Stimulated activated CD4-positive, alpha-beta T cell treated with anti-CD3 and anti-CD28 coated beads, Interleukin-1b, Interleukin-23, amount 100 ng/mL, for 24 hours (primary cell): Measurements from ENCODE around the gene NSMCE1.
"Not testable (repeated sequence)": the region's sequence is repeated elsewhere in the genome, so short reads cannot be mapped to it uniquely, and the experiment has no call there.

Experiments
- DNase-seq, 4 experiments: peaks; one replicate each; pipeline ENCODE4 v3.0.0-alpha.2; 2020; ENCODE audit warnings: low read depth in 4 of 4, low spot score in 1 of 4

Gene NSMCE1

DNA sequence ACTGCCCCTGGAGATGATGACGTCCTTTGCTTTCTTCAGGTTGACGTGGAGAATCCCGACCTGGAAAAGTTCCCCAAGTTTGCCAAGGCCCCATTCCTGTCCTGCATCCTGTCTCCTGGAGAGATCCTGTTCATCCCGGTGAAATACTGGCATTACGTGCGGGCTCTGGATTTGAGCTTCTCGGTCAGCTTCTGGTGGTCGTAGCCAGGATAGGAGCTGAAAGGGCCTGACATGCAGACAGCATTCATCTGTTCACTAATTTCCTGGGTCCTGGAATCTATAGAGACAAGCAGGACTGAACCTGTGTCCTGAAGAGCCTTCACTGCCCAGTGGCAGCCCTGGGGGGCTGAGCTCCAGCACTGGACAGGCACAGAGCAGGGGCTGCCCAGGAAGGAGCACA is 48.0 kb downstream of the NSMCE1 start:
- no peak for DNase-seq

DNA sequence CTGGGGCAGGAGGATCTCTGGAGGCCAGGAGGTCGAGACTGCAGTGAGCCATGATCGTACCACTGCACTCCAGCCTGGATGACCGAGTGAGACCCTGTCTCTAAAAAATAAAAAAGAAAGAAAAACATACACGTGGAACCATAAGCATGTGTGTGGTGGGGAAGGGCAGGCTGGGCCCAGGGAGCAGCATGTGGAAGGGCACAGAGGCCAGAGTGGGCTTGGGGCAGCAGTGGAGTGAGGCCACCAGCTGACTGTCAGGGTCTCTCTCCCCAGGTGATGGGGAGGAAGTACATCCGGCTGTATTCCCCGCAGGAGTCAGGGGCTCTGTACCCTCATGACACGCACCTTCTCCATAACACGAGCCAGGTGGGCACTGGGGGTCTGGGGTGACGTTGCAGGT is 48.5 kb downstream of the NSMCE1 start:
- DNase-seq, result no peak

DNA sequence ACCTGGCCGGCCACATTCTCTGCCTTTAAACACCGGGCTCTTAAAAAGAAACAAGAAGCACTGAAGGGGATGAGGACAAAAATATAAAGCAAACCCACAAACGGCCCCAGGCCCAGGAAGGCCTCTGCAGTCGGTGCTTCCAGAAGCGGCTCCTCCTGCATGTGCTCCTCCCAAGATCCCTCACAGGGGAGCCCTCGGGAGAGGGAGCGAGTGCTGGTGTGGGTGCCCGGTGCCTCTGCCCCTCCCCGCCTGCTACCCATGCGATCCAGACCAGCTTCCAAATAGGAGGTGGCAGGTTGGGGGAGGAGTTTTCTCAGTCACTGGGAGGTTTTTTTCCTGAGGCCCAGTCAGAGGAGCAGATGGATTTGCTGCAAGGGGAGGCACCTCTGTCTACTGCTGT is 49.4 kb downstream of the NSMCE1 start:
- no peak for DNase-seq

DNA sequence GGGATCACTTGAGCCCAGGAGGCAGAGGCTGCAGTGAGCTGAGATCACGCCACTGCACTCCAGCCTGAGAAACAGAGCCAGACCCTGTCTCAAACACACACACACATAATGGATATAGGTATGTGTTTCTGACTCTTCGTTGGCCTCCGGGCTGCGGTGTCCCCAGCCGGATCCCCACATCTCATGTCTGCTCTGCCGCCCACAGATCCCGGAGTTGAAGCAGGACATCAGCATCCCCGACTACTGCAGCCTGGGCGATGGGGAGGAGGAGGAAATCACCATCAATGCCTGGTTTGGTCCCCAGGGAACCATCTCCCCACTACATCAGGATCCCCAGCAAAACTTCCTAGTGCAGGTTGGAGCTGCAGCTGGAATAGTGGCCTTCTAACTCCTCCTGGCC is 49.8 kb downstream of the NSMCE1 start:
- DNase-seq, result no peak

DNA sequence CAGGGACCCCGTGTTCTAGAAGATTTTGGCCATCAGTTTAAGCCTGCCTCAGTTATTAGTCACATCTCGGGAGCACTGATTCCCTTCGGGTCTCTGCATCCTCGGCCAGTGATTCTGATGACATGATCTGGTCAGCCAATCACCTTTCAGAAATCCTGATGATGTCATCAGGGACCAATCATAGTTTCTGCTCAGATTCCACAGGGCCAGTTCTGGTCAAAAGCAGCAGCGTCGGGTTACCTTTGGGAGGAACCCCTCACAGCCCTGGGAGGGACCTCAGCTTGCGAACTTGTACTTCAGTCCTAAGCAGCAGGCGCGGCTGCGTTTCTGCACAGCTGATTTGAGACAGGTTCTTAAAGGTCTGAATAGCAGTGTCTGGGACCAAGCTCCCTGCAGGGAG is 51.3 kb downstream of the NSMCE1 start:
- no peak for DNase-seq

DNA sequence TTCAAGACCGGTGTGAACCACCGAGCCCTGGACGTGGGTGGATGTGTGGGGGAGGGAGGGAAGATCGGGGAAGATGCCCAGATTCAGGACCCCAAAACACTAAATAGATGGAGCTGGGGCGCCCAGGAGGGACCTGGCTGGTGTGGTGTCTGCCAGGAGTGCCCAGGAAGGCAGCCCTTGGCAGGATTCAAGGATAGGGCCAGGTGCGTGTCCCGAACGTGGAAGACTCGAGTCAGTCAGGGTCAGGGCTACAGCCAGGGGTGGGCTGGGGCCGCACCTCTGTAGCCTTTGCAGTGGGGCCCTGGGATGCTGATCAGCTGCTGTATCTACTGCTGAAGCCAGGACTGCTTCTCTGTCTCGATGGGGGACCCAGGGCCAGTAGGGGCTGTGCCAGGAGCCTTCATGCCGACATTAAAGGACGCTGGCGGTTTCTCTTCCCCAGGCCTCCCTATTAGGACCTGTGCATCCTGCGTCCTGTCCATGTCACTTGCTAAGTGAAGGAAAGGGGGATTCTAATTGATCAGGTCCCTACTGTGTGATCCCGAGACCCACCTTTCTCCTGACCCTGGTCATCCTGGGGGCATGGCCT is 52.2 kb downstream of the NSMCE1 start:
- no peak for DNase-seq

DNA sequence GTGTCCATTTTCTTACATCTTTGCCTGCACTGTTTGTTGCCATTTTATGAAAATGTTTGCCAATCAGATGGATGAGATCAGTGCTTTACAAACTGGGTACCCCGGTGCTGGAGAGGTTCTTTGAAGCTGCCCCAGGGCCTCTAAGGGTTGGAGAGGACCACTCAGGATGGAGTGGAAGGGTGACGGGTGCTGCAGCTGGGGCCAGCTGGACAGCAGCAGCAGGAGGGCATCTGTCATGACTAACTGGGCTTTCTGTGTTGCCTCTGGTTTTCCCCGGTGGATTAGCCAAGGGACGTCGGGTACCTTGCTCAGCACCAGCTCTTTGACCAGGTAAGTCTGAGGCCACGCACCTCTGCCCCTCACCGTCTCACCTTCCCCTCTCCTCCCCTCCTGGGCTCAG is 52.9 kb downstream of the NSMCE1 start:
- DNase-seq, result no peak

DNA sequence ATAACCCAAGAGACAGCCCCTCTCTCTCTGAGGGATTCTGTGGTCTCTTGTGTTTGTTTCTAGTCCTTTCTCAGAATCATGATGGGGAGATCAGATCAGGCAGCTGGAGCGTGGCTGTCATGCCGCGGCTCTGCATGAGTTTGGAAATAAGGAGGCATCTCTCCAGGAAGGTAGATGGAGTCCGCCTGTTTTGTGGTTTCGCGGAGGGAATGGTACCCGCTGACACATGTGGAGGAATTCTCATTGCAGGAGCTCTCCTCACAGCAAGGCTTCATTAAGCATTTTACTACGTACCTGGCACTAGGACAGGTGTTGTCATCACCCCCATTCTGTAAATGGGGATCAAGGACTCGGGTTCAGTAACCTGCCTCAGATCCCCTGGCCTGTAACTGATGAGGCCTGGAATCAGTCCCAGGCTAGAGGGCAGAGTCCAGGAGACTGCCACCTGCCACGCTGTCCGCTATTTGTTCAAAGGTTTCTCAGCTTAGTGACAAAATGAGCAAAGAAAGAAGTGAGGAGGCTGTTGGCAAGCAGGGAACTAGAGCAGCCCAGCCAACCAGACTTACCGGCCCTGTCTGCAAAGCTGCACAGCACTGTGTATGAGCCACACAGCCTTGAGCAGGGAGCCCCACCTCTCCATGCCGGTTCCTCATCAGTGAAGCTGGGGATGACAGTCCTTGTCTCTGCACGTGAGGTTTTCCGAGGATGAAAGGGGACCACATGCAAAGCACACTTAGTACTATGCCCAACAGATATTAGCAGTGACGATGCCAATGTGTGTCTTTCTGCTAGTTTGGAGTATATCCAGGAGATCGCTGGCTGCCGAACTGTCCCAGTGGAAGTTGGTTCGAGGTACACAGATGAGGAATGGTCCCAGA is 54.2 kb downstream of the NSMCE1 start:
- no peak for DNase-seq

DNA sequence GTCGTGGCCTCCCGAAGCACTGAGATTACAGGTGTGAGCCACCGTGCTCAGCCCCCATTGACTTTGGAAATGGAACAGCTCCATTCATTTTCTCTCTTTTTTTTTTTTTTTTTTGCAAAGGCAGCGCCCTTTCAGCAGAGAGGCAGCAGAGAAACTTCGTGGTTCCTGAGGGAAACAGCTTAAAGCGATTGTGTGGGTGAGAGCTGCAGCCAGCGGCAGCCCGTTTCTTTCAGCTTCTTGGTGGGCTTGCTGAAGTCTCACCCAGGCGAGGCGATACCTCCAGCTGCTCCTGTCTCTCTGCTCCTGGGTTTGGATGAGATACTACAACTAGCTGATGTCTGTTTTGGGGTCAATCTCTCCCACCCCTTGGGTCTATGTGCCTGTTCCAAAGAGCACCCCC is 57.5 kb downstream of the NSMCE1 start:
- no peak for DNase-seq

DNA sequence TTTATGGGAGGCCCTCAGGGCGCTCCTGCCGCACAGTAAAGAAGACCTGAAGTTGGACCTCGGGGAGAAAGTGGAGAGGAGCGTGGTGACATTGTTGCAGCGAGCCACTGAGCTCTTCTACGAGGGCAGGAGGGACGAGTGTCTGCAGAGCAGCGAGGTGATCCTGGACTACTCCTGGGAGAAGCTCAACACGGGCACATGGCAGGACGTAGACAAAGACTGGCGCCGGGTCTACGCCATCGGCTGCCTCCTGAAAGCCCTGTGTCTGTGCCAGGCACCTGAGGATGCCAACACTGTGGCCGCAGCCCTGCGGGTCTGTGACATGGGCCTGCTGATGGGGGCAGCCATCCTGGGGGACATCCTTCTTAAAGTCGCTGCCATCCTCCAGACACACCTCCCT is 58.4 kb downstream of the NSMCE1 start:
- DNase-seq, result no peak

DNA sequence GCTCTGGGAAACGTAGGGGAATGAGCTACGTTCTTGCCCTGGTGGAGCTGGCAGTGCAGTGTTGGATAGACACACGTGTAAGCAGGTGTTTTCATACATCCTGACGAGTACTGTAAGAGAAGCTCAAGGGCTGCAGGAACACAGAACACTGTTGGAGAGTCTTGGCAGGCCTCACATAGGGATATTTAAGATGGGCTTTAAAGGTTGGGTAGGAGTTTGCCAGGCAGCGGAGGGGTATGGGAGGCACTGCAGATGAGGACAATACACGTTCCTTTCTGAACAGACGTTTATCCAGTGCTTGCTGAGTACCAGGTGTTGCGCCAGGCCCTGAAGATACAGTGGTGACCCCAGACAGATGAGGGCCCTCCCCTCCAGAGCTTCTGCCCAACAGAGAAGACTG is 59.0 kb downstream of the NSMCE1 start:
- no peak for DNase-seq

DNA sequence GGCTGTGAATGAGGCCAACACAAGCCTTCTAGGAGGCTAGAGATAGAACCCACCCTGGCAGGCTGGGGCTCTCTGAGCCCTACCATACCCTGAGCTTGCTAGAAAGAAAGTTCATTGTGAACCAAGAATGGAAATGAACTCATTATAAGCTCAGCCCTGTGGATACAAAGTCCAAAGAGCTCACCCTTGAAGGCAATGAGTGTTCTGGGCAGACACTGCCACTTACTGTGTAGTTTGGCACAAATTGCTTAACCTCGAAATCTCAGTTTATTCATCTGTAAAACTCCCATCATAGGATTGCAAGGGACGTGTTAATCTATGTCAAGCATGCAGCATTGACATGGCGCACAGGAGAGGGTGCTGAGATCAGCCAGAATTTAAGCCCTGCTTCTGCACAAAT is 59.8 kb downstream of the NSMCE1 start:
- DNase-seq, result no peak

DNA sequence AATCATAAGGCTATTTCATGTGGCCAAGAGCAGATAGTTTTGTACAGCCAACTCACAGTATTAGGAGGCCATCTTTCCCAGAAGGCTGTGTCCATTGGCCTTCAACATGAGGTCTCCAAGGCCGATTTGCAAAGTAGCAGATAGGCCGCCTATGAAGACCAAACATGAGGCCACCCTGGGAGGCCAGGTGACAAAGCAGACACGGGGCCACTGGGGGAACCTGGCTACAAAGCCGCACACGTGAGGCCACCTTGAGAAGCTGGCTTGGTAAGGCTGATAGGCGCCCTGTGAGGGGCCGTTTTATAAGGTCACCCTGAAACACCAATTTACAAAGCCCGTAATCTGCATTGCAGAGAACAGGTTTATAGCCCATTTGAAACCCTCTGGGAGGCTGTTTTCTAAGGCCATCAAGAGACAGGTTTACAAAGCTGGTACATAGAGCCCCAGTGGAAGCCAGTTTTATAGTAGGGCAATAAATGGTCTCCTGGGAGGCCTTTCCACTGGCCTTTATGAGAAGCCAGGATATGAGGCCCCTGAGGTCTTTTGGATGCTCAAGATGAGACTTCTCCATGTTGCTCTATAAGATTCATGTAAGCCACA is 60.4 kb downstream of the NSMCE1 start:
- no peak for DNase-seq

DNA sequence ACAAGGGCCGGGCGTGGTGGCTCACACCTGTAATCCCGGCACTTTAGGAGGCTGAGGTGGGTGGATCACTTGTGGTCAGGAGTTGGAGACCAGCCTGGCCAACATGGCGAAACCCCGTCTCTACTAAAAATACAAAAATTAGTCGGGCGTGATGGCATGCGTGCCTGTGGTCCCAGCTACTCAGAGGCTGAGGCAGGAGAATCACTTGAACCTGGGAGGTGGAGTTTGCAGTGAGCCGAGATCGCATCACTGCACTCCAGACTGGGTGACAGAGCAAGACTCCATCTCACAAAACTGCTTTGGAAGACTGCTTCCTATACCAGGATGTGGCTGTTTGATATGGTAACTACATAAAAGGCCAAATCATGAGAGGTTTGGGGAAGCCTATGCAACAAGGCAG is 61.5 kb downstream of the NSMCE1 start:
- DNase-seq, result not testable (repeated sequence)

DNA sequence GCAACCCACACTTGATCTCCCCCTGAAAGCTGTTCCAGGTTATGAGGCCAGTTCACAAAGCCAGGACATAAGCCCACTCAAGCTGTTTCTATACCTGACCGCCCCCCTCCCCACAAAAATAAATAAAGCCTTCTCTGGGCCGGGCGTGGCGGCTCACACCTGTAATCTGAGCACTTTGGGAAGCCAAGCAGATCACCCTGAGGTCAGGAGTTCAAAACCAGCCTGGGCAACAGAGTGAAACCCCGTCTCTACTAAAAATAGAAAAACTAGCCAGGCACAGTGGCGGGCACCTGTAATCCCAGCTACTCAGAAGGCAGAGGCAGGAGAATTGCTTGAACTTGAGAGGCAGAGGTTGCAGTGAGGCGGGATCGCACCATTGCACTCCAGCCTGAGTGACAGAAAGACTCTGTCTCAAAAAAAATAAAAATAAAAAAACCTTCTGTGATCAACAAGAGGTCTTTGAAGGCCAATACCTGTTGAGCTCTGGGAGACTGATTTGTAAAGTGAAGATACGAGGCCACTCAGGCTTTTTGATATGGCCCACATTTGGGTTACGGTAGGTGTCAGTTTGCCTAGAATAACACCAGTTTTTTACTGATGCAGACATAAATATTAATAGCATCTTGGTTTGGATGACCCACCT is 63.0 kb downstream of the NSMCE1 start:
- DNase-seq, result no peak

DNA sequence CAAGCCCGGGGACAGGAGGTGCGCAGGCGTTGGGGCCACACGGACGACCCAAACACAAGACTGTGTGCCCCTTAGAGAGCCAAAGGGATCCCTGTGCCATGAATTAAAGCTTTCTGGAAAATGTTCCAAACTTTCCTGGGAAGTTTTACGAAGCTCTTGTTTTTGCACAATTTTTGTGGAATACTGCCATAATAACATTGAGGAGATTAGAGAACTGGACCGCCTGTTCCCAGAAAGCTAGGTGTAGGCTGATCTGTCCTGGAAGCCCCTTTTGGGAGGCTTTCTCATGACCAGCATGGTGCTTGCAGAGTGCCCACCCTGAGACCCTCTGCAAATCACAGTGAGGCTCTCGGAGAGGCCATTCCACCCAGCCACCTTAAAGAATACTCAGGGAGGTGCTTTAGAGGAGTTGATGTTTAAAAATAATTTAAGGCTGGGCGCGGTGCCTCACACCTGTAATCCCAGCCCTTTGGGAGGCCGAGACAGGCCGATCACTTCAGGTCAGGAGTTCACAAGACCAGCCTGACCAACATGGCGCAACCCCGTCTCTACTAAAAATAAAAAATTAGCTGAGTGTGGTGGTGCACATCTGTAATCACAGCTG is 64.2 kb downstream of the NSMCE1 start:
- DNase-seq, result no peak

DNA sequence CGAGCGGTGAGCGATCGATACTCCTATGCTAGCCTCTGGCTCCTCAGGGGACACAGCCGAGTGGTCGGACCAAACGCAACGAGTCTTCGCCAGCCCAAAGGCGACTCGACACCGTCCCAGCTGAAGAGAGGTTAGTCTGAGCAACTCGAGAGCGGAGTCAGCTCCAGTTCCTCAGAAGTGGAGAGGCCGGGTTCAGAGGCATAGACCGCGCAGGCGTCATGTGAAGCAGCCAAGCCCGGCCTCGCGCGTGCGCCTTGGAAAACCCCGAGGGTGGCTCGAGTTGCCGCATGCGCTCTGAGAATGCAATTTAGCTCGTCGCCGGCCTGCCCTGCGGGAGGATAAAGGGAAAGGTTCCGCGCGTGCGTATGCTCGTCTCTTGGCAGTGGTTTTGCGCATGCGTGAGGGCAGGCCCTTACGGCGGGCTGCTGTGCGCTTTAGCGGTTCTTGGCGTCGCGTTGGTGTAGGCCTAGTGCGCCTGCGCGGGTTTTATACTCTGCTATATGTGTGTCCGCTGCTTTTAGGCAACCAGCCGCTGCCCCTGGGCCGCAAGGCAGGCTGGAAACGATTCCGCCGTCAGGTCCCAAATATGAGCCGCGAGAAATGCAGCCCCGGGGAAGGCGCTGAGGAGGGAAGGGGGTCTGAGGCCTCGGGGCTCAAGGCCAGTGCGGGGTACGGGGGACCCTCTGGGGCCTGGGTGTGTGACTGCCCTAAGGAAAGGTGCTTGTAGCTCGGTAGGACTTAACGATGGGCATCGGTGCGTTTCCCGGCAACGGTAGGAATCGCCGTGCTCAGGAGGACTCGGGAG is 64.9 kb downstream of the NSMCE1 start, which contains the start of gene KDM8:
KDM8 (plus strand) TSS at position 20 of the 805 bp plus-strand sequence. CDS start 6,598 bp downstream, outside the sequence.
- peak; percentile 94 to 100 (median 98) for DNase-seq

DNA sequence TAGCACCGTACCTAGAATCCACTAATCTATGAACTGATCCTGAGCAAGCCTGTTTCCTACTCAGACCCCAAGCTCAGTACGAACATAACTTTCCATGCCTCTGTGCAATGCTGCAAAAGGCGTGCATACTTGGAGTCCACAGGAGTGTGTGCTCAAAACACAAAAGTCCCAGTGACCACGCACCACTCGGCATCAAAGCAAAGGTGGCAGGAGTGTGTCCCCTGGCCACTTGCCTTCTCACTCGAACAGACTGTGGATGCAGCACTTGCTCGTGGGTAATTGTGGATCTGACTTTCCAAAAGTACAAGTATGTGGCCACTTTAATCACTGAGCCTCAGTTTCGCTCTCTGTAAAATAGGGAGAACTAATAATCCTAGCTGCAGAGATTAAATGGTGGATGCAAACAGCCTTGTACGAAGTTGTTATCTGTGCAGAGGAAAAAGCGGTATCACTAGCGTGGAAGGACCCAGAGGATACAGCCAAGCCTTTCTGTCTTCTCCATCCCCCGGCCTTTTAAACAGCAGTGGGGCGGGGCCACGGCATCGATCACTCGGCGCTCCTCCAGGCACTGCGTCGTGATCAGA is 65.6 kb downstream of the NSMCE1 start:
- peak; percentile 74 to 87 (median 78) for DNase-seq

DNA sequence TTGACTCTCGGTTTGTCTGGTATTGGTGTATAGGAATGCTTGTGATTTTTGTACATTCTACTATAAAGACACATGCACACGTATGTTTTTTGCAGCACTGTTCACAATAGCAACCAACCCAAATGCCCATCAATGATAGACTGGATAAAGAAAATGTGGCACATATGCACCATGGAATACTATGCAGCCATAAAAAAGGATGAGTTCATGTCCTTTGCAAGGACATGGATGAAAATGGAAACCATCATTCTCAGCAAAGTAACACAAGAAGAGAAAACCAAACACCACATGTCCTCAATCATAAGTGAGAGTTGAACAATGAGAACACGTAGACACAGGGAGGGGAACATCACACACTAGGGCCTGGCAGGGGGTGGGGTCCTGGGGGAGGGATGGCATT is 67.7 kb downstream of the NSMCE1 start:
- not testable (repeated sequence) for DNase-seq

DNA sequence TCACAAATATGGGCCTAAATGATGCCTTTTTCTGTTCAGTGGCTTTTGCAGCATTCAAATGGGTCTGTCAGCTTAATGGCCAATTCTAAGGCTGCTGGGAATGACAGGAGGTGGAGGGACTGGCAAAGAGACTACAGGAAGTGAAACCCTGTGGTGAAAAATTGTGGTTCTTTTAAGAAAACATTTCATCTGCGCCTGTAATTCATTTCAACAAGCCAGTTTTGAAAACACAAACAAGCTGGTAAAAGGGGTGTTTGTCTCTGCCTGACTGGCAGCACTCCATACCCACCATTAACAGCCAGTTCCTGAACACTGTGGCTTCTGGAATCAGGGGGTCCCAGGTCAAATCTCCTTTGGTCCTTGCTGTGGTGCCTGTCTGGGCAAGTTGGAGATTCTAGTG is 68.8 kb downstream of the NSMCE1 start:
- DNase-seq, result no peak
